Measurements from ENCODE around the gene ACTN4.
"Not testable (repeated sequence)": the region's sequence is repeated elsewhere in the genome, so short reads cannot be mapped to it uniquely, and the experiment has no call there.

DNA sequence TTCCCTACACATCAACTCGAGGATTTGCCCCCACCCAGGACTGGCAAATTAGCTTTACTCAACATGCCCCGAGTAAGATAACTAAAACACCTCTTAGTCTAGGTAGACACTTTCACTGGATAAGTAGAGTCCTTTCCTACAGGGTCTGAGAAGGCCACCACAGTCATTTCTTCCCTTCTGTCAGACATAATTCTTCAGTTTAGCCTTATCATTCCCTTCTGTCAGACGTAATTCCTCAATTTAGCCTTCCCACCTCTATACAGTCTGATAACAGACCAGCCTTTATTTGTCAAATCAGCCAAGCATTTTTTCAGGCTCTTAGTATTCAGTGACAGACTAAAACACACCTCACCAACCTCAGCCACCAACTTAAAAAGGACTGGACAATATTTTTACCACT is 106.3 kb downstream of the ACTN4 start:
- TF ChIP-seq FOS (IDR thresholded peaks at IDR 0.05; ENCODE audit: low read depth, low read length); POLR2A (IDR thresholded peaks at IDR 0.05; ENCODE audit: low read depth, low read length); CHD1 (IDR thresholded peaks at IDR 0.05; ENCODE audit: low read depth, low read length); MXI1 (IDR thresholded peaks at IDR 0.05; ENCODE audit: borderline replicate concordance, low read depth, low read length); MAFK (IDR thresholded peaks at IDR 0.05; ENCODE audit: low read depth, low read length); RFX5 (IDR thresholded peaks at IDR 0.05; ENCODE audit: low read depth, low read length); MAZ (IDR thresholded peaks at IDR 0.05; ENCODE audit: borderline replicate concordance, low read depth, low read length); RAD21 (IDR thresholded peaks at IDR 0.05; ENCODE audit: low read length): not testable (repeated sequence)
- TF ChIP-seq, protein P1, sequence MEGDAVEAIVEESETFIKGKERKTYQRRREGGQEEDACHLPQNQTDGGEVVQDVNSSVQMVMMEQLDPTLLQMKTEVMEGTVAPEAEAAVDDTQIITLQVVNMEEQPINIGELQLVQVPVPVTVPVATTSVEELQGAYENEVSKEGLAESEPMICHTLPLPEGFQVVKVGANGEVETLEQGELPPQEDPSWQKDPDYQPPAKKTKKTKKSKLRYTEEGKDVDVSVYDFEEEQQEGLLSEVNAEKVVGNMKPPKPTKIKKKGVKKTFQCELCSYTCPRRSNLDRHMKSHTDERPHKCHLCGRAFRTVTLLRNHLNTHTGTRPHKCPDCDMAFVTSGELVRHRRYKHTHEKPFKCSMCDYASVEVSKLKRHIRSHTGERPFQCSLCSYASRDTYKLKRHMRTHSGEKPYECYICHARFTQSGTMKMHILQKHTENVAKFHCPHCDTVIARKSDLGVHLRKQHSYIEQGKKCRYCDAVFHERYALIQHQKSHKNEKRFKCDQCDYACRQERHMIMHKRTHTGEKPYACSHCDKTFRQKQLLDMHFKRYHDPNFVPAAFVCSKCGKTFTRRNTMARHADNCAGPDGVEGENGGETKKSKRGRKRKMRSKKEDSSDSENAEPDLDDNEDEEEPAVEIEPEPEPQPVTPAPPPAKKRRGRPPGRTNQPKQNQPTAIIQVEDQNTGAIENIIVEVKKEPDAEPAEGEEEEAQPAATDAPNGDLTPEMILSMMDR (conservative IDR thresholded peaks at IDR 0.05; ENCODE audit: low read depth, low read length) = not testable (repeated sequence)
- TF ChIP-seq, protein P2, sequence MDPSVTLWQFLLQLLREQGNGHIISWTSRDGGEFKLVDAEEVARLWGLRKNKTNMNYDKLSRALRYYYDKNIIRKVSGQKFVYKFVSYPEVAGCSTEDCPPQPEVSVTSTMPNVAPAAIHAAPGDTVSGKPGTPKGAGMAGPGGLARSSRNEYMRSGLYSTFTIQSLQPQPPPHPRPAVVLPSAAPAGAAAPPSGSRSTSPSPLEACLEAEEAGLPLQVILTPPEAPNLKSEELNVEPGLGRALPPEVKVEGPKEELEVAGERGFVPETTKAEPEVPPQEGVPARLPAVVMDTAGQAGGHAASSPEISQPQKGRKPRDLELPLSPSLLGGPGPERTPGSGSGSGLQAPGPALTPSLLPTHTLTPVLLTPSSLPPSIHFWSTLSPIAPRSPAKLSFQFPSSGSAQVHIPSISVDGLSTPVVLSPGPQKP (IDR thresholded peaks at IDR 0.05; ENCODE audit: borderline replicate concordance, low read depth, low read length) = not testable (repeated sequence)

All from IMR-90 (cell line).